Measurements from ENCODE around the gene MOV10L1.

Gene MOV10L1

DNA sequence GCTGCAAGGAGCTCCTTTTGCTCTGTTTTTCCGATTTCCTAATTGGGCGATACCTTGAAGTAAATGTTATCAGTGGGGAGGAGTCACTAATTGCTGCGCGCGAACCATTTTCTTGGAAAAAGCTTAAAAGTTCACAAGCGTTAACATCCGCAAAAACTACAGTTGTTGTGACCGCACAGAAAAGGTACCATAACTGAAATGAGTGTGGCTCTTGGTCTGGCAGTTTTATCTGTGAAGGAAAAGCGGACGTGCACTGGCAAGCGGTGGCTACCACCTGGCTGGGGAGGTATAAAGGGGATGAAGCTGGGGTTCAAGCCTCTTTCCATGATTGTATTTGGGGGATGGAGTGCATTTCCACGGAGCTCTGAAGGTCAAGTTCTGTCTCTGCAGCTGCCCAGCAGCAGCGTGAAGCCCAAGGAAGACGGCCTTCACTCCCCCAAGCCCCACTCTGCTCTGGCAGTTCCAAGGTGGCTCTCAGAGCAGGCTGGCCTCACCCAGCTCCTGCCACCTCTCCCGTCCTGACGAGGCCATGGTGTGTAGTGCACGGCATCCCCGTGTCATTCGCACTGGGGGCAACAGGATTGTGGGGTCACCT lies 27.5 kb downstream of the MOV10L1 start:
- Histone ChIP-seq H3K9me3 (ENCODE audit: control insufficient read depth, insufficient read depth, low read length) (no peaks in the 10 kb centered on the region), H3K36me3 (ENCODE audit: control insufficient read depth, insufficient read depth, low read length) (no peaks in the 10 kb centered on the region), H3K4me3 (ENCODE audit: low read depth, low read length) (no peak overlapping the region), H3K9ac (ENCODE audit: low read depth, low read length) (no peak overlapping the region), H3K4me1 (ENCODE audit: control insufficient read depth, insufficient read depth, low read length) (no peaks in the 10 kb centered on the region), H3K27me3 (ENCODE audit: control insufficient read depth, insufficient read depth, low read length) (no peaks in the 10 kb centered on the region)

DNA sequence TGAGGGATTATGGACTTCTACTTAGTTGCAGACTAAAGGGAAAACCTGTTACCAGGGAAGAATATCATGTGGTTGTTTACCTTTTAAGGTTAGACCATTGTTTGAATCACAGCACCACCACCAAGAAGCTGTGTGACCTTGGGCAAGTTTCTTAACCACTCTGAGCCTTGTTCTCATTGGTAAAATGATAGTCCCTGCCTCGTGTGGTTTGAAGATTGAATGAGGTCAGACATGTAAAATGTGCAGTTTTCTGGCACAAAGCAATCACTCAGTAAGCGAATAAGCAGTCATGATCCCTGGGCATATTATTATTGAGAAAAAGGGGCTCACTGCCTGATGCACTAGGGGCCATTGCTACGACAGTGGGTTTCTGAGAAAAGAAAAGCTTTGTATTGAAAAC lies 28.3 kb downstream of the MOV10L1 start:
- Histone ChIP-seq H3K9ac (ENCODE audit: low read depth, low read length) (no peak overlapping the region), H3K4me1 (ENCODE audit: control insufficient read depth, insufficient read depth, low read length) (no peaks in the 10 kb centered on the region), H3K27me3 (ENCODE audit: control insufficient read depth, insufficient read depth, low read length) (no peaks in the 10 kb centered on the region), H3K9me3 (ENCODE audit: control insufficient read depth, insufficient read depth, low read length) (no peaks in the 10 kb centered on the region), H3K36me3 (ENCODE audit: control insufficient read depth, insufficient read depth, low read length) (no peaks in the 10 kb centered on the region), H3K4me3 (ENCODE audit: low read depth, low read length) (no peak overlapping the region)

DNA sequence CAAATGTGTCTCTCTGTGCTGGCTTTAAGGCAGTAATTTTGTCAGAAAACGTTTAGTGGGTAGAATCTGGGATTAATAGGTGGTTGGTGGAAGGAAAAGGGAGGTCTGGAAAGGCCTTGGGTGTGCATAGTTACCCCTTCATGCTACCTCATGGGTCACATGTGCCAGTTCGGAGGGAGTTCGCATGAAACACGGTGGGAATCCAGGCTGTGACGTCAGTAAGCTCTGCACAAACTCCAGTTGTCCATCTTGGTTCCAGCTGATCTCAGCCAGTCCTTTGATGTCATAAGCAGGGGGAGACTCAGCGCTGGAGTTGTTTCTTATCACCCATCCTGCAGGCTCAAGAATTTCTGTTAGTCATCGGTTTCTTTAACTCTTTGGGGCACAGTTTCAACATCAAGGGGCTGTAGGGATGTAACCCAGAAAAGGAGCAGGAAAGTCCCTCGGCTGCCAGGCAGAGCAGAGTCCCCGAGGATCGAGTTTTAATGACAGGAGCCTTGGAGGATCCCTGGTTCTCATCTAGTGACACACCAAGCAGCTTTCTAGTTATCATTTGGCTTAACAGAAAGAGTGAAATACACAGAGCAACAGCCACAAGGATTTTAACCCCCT lies 28.9 kb downstream of the MOV10L1 start:
- H3K4me1 ChIP-seq (ENCODE audit: control insufficient read depth, insufficient read depth, low read length) = no peaks in the 10 kb centered on the region
- H3K9ac ChIP-seq (ENCODE audit: low read depth, low read length) = no peak overlapping the region
- H3K36me3 ChIP-seq (ENCODE audit: control insufficient read depth, insufficient read depth, low read length) = no peaks in the 10 kb centered on the region
- no peaks in the 10 kb centered on the region for H3K27me3 ChIP-seq (ENCODE audit: control insufficient read depth, insufficient read depth, low read length)
- H3K4me3 ChIP-seq (ENCODE audit: low read depth, low read length) = no peak overlapping the region
- no peaks in the 10 kb centered on the region for H3K9me3 ChIP-seq (ENCODE audit: control insufficient read depth, insufficient read depth, low read length)

DNA sequence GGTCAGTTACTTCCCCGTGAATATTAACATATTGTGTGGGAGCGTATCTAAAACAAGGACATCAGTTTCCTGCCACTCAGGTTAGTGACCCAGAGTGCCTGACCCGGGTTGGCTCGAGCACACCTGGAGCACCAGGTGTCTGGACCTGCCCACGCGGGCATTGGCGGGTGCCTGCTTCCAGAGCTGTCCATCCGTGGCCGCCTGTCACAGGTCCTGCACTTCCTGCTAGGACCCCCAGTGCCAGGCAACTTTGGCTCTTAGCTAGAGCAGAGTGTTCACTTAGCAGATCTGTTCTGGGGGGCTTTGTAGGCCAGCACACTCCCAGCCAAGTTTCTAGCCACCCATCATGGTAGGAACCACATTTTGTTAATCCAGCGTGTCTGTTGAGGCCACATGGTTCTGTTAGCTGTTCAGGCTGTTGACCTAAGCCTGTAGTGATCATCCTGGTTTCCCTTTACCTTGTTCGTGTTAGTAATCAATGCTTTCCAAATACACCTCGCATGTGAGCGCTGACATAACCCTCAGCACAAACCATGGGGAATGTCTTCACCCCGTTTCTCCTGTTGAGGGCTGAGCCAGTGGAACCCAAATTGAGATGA lies 29.5 kb downstream of the MOV10L1 start:
- Histone ChIP-seq H3K9ac (ENCODE audit: low read depth, low read length) (no peak overlapping the region), H3K4me3 (ENCODE audit: low read depth, low read length) (no peak overlapping the region), H3K4me1 (ENCODE audit: control insufficient read depth, insufficient read depth, low read length) (no peaks in the 10 kb centered on the region), H3K36me3 (ENCODE audit: control insufficient read depth, insufficient read depth, low read length) (no peaks in the 10 kb centered on the region), H3K9me3 (ENCODE audit: control insufficient read depth, insufficient read depth, low read length) (no peaks in the 10 kb centered on the region), H3K27me3 (ENCODE audit: control insufficient read depth, insufficient read depth, low read length) (no peaks in the 10 kb centered on the region)

DNA sequence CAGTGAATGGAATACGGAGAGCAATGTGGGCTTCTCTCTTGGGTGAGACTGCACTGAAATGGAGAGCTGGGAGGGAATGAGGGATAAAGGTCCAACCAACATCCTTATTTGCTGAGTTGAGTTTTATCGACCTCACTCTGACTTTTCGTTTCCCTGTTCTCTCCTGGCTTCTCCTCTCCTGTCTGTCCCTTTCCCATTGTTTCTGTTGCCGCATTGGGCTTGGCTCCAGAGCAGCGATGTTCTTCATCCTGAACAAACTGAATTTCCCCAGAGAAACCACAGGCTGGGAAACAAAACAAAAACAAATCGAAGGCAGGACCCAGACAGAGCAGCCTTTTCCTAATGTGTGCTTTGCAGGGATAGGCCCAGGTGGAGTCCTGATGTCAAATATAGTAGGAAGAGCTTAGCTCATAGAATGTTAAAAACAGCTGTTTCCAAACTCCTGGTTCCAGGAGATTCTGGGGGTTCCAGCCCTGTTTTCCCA lies 30.0 kb downstream of the MOV10L1 start:
- Histone ChIP-seq H3K27me3 (ENCODE audit: control insufficient read depth, insufficient read depth, low read length) (no peaks in the 10 kb centered on the region), H3K9me3 (ENCODE audit: control insufficient read depth, insufficient read depth, low read length) (no peaks in the 10 kb centered on the region), H3K9ac (ENCODE audit: low read depth, low read length) (no peak overlapping the region), H3K4me3 (ENCODE audit: low read depth, low read length) (no peak overlapping the region), H3K4me1 (ENCODE audit: control insufficient read depth, insufficient read depth, low read length) (no peaks in the 10 kb centered on the region), H3K36me3 (ENCODE audit: control insufficient read depth, insufficient read depth, low read length) (no peaks in the 10 kb centered on the region)

DNA sequence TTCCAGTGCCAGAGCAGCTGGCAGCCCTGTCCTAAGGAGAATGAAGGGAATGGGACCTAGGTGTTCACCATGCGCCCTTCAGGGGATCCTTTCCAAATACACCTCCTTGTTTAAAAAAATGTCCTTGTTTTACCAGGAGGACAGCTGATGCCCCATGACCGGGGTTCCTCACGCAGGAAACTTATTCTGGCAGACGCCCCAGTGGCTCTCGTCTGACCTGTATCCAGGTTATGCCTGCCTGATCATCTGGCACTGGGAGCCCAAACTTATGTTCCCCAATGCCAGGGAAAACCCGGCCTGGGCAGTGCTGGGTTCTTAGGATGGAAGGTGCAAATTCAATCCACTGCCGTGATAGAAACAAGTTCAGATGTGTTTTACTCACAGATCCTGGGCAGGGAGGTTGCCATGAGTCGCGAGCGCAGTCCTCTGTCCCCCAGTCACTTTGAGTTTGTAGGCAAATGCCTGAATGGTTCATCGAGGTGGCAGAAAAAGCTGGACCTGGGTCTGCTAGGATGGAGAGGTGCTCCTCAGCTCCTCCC lies 31.5 kb downstream of the MOV10L1 start:
- Histone ChIP-seq H3K27me3 (ENCODE audit: control insufficient read depth, insufficient read depth, low read length) (no peaks in the 10 kb centered on the region), H3K36me3 (ENCODE audit: control insufficient read depth, insufficient read depth, low read length) (no peaks in the 10 kb centered on the region), H3K9ac (ENCODE audit: low read depth, low read length) (no peak overlapping the region), H3K9me3 (ENCODE audit: control insufficient read depth, insufficient read depth, low read length) (no peaks in the 10 kb centered on the region), H3K4me1 (ENCODE audit: control insufficient read depth, insufficient read depth, low read length) (no peaks in the 10 kb centered on the region), H3K4me3 (ENCODE audit: low read depth, low read length) (no peak overlapping the region)

DNA sequence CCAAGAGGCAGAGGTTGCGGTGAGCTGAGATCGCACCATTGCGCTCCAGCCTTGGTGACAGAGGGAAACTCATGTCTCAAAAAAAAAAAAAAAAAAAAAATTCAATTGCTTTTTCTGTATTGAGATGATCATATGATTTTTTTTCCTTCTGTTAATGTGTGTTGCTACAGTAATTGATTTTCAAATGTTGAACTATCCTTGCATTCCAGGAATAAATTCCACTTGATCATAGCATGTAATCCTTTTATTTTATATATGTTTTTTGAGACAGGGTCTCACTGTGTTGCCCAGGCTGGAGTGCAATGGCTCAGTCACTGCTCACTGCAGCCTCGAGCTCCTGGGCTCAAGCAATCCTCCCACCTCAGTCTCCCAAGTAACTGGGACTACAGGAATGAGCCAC lies 33.3 kb downstream of the MOV10L1 start:
- Histone ChIP-seq H3K9me3 (ENCODE audit: control insufficient read depth, insufficient read depth, low read length) (no peaks in the 10 kb centered on the region), H3K27me3 (ENCODE audit: control insufficient read depth, insufficient read depth, low read length) (no peaks in the 10 kb centered on the region), H3K4me3 (ENCODE audit: low read depth, low read length) (no peak overlapping the region), H3K9ac (ENCODE audit: low read depth, low read length) (no peak overlapping the region), H3K36me3 (ENCODE audit: control insufficient read depth, insufficient read depth, low read length) (no peaks in the 10 kb centered on the region), H3K4me1 (ENCODE audit: control insufficient read depth, insufficient read depth, low read length) (no peaks in the 10 kb centered on the region)

DNA sequence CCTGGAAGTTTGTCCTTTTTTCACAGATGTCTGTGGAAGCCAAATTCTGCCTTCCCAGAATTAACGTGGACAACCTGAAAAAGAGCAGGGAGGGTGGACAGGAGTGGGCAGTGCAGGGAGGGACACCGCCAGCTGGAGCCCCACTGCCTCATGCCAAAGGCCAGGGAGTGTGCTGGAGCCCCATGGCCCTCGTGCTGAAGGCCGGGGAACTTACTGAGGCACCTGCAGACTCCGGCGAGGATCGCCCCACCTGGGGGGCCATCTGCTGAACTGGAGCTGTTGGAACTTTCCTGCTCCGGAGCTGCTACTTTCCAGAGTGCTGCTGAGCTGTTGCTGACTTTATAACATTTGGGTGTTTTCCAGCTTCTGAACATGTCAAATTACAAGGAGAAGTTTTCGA lies 35.2 kb downstream of the MOV10L1 start:
- Histone ChIP-seq H3K36me3 (ENCODE audit: control insufficient read depth, insufficient read depth, low read length) (no peaks in the 10 kb centered on the region), H3K27me3 (ENCODE audit: control insufficient read depth, insufficient read depth, low read length) (no peaks in the 10 kb centered on the region), H3K9me3 (ENCODE audit: control insufficient read depth, insufficient read depth, low read length) (no peaks in the 10 kb centered on the region), H3K4me3 (ENCODE audit: low read depth, low read length) (no peak overlapping the region), H3K9ac (ENCODE audit: low read depth, low read length) (no peak overlapping the region), H3K4me1 (ENCODE audit: control insufficient read depth, insufficient read depth, low read length) (no peaks in the 10 kb centered on the region)

DNA sequence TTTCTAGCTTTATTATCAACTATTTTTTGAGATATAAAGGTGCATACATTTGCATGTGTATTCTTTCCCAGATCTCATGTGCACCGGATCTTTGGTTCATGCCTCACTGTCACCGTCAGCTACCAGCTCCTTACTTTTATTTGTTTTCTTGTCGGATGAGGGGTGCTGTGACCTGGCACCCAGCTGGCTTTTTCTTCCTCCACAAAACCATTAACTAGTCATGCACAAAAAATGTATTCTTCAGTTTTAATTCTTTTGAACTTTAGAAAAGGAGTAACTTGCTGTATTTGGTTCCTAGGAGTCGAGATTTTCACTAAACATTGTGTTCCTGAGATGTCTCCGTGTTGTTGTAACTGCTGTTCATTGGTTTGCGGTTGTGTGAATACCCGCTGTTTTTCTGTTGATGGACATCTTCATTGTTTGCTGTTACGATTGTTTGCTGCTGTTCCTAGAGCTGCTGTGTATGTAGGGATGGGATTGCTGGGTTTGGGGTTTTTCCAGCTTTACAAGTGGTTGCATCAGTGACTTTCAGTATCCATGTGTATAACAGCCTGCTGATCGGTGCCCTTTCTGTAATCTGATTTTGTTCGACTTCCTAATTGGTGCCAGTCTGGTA lies 39.4 kb downstream of the MOV10L1 start:
- H3K36me3 ChIP-seq (ENCODE audit: control insufficient read depth, insufficient read depth, low read length) = no peaks in the 10 kb centered on the region
- H3K4me1 ChIP-seq (ENCODE audit: control insufficient read depth, insufficient read depth, low read length) = no peaks in the 10 kb centered on the region
- H3K27me3 ChIP-seq (ENCODE audit: control insufficient read depth, insufficient read depth, low read length) = no peaks in the 10 kb centered on the region
- H3K4me3 ChIP-seq (ENCODE audit: low read depth, low read length) = no peak overlapping the region
- no peaks in the 10 kb centered on the region for H3K9me3 ChIP-seq (ENCODE audit: control insufficient read depth, insufficient read depth, low read length)
- H3K9ac ChIP-seq (ENCODE audit: low read depth, low read length) = no peak overlapping the region

DNA sequence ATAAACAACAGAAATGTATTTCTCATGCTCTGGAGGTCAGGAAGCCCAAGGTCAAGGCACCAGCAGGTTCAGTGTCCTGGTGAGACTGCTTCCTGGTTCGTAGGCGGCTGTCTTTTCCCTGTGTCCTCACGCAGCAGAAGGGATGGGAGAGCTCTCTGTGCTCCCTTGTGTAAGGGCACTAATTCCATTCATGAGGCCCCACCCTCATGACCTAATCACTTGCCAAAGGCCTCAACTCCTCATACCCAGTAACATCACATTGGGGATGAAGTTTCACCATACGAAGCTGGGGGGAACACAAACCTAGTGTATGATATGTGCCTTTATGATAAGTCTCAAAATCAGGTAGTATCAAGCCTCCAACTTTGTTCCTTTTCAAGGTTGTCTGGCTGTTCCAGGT lies 42.1 kb downstream of the MOV10L1 start:
- H3K27me3 ChIP-seq (ENCODE audit: control insufficient read depth, insufficient read depth, low read length) = no peaks in the 10 kb centered on the region
- H3K4me1 ChIP-seq (ENCODE audit: control insufficient read depth, insufficient read depth, low read length) = no peaks in the 10 kb centered on the region
- H3K4me3 ChIP-seq (ENCODE audit: low read depth, low read length) = no peak overlapping the region
- no peaks in the 10 kb centered on the region for H3K9me3 ChIP-seq (ENCODE audit: control insufficient read depth, insufficient read depth, low read length)
- no peak overlapping the region for H3K9ac ChIP-seq (ENCODE audit: low read depth, low read length)
- no peaks in the 10 kb centered on the region for H3K36me3 ChIP-seq (ENCODE audit: control insufficient read depth, insufficient read depth, low read length)

DNA sequence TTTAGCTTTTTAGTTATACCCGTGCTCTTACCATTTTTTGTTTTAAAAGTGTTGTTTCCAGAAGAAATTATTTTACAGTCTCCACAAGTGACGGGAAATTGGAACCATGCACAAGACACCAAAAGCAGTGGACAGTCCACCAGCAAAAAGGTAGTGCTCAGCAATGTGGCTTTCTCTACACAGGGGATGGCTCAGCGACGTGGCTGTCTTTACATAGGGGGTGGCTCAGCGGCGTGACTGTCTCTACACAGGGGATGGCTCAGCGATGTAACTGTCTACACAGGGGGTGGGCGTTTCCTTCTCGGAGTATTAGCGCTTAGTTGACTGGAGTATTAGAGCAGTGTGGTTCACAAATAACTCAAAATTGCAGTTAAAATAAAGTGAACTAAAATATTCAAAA lies 44.7 kb downstream of the MOV10L1 start:
- no peaks in the 10 kb centered on the region for H3K27me3 ChIP-seq (ENCODE audit: control insufficient read depth, insufficient read depth, low read length)
- no peak overlapping the region for H3K4me3 ChIP-seq (ENCODE audit: low read depth, low read length)
- H3K36me3 ChIP-seq (ENCODE audit: control insufficient read depth, insufficient read depth, low read length) = no peaks in the 10 kb centered on the region
- H3K4me1 ChIP-seq (ENCODE audit: control insufficient read depth, insufficient read depth, low read length) = no peaks in the 10 kb centered on the region
- no peak overlapping the region for H3K9ac ChIP-seq (ENCODE audit: low read depth, low read length)
- H3K9me3 ChIP-seq (ENCODE audit: control insufficient read depth, insufficient read depth, low read length) = no peaks in the 10 kb centered on the region

DNA sequence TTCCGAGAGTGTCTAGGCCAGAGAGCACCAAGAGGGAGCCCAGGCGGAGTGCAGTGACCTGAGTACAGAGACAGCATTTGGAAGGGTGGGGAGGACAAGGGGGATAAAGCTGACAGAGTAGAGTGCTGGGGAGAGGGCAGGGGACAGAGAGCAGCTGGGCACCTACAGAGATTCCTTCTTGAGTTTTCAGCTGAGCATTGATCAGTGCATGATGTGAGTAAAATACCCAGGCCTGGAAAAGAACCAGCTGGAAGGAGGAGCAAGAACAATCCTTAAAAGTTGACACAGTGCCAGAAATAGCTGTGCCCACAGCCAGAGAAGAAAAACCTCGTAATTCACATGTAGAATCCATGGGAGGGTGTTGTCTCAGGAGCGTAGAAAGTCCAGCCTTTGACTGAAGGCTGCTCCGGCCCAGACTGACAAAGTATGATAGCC lies 46.8 kb downstream of the MOV10L1 start:
- H3K9me3 ChIP-seq (ENCODE audit: control insufficient read depth, insufficient read depth, low read length) = no peaks in the 10 kb centered on the region
- no peaks in the 10 kb centered on the region for H3K36me3 ChIP-seq (ENCODE audit: control insufficient read depth, insufficient read depth, low read length)
- no peaks in the 10 kb centered on the region for H3K27me3 ChIP-seq (ENCODE audit: control insufficient read depth, insufficient read depth, low read length)
- no peak overlapping the region for H3K9ac ChIP-seq (ENCODE audit: low read depth, low read length)
- no peaks in the 10 kb centered on the region for H3K4me1 ChIP-seq (ENCODE audit: control insufficient read depth, insufficient read depth, low read length)
- no peak overlapping the region for H3K4me3 ChIP-seq (ENCODE audit: low read depth, low read length)
